CD14-positive monocyte (primary cell): ENCODE results near the gene MAPK4. TPM values are rescaled to one million over a fixed set of nuclear protein-coding genes. Genes with fewer than 3 reads are reported as not detected.

Experiments used
- DNase-seq, 3 donors: peaks; one replicate each; pipeline ENCODE4 v3.0.0-alpha.2; 2011 to 2022
- H2AFZ ChIP-seq: 2 replicates; pipeline ENCODE4 v1.6.0; 2012; ENCODE audit warnings: mild to moderate bottlenecking, low read depth, low read length, inconsistent platforms; ENCODE audit not compliant: insufficient read depth, poor library complexity, severe bottlenecking
- H3K27ac ChIP-seq, 2 donors: 1 replicate in 1 of 2; 2 replicates in 1 of 2; pipeline ENCODE4 v1.5.1; 2012 to 2013; ENCODE audit warnings: low read length in 2 of 2, control low read depth in 1 of 2, inconsistent platforms in 1 of 2, low read depth in 1 of 2, mild to moderate bottlenecking in 1 of 2
- H3K27me3 ChIP-seq, 2 donors: one replicate each; pipeline versions ENCODE4 v1.6.0 to v1.6.1; 2011 to 2013; ENCODE audit warnings: low read length in 2 of 2; ENCODE audit not compliant: control insufficient read depth in 2 of 2, insufficient read depth in 2 of 2
- H3K36me3 ChIP-seq, 2 donors: replicated peaks in 1 of 2; 1 replicate in 1 of 2; 2 replicates in 1 of 2; pipeline versions ENCODE4 v1.5.1 to v1.6.1; 2012 to 2013; ENCODE audit warnings: low read length in 2 of 2, control low read depth in 1 of 2, inconsistent platforms in 1 of 2, mild to moderate bottlenecking in 1 of 2; ENCODE audit not compliant: insufficient read depth in 2 of 2, control insufficient read depth in 1 of 2
- H3K4me1 ChIP-seq, 2 donors: 1 replicate in 1 of 2; 2 replicates in 1 of 2; pipeline versions ENCODE4 v1.5.1 to v1.6.1; 2012 to 2013; ENCODE audit warnings: low read length in 2 of 2, control low read depth in 1 of 2, inconsistent platforms in 1 of 2, mild to moderate bottlenecking in 1 of 2, moderate library complexity in 1 of 2; ENCODE audit not compliant: insufficient read depth in 2 of 2, control insufficient read depth in 1 of 2
- H3K4me2 ChIP-seq: replicated peaks from 2 replicates; pipeline ENCODE3; 2012; ENCODE audit warnings: low read length, moderate library complexity, mild to moderate bottlenecking; ENCODE audit not compliant: poor library complexity, severe bottlenecking; ENCODE audit errors: extremely low read depth
- H3K4me3 ChIP-seq, 3 experiments: fragments of 200-600 bp in 1 of 3; sonication (generic) in 1 of 3; replicated peaks in 1 of 3; 1 replicate in 2 of 3; 2 replicates in 1 of 3; pipeline ENCODE4 v1.5.1; 2011 to 2013; ENCODE audit warnings: low read length in 3 of 3, mild to moderate bottlenecking in 3 of 3, control low read depth in 2 of 3, low read depth in 2 of 3, inconsistent platforms in 1 of 3, moderate library complexity in 1 of 3
- H3K79me2 ChIP-seq: 2 replicates; pipeline ENCODE4 v1.6.0; 2012; ENCODE audit warnings: mild to moderate bottlenecking, control low read depth, inconsistent platforms, low read length, moderate library complexity; ENCODE audit not compliant: insufficient read depth
- H3K9ac ChIP-seq: 2 replicates; pipeline ENCODE4 v1.6.0; 2017; ENCODE audit warnings: low read length, mild to moderate bottlenecking; ENCODE audit not compliant: insufficient read depth, poor library complexity, severe bottlenecking
- H3K9me3 ChIP-seq, 2 donors: replicated peaks in 1 of 2; 1 replicate in 1 of 2; 2 replicates in 1 of 2; pipeline versions ENCODE4 v1.5.1 to v1.6.1; 2012 to 2013; ENCODE audit warnings: low read length in 2 of 2, control low read depth in 1 of 2; ENCODE audit not compliant: control insufficient read depth in 1 of 2, insufficient read depth in 1 of 2
- H4K20me1 ChIP-seq: 2 replicates; pipeline ENCODE4 v1.6.0; 2012; ENCODE audit warnings: mild to moderate bottlenecking, low read length, control low read depth, moderate library complexity; ENCODE audit not compliant: insufficient read depth
- H3K27ac Mint-ChIP-seq, 7 donors: one replicate each; pipeline ENCODE4 v1.8.0; 2020; ENCODE audit warnings: mild to moderate bottlenecking in 7 of 7, mixed read lengths in 7 of 7, moderate library complexity in 6 of 7, inconsistent platforms in 2 of 7
- H3K27me3 Mint-ChIP-seq, 3 donors: one replicate each; pipeline ENCODE4 v1.8.0; 2021 to 2022; ENCODE audit warnings: low read depth in 3 of 3, mild to moderate bottlenecking in 3 of 3, mixed read lengths in 3 of 3, moderate library complexity in 3 of 3, inconsistent platforms in 1 of 3
- H3K36me3 Mint-ChIP-seq, 2 donors: one replicate each; pipeline ENCODE4 v1.8.0; 2020; ENCODE audit warnings: mixed read lengths in 2 of 2, inconsistent platforms in 1 of 2, mild to moderate bottlenecking in 1 of 2
- H3K4me1 Mint-ChIP-seq: one replicate; pipeline ENCODE4 v1.8.0; 2020; ENCODE audit warnings: mild to moderate bottlenecking, mixed read lengths
- H3K4me3 Mint-ChIP-seq, 2 donors: one replicate each; pipeline ENCODE4 v1.8.0; 2020; ENCODE audit warnings: mild to moderate bottlenecking in 2 of 2, mixed read lengths in 2 of 2, moderate library complexity in 1 of 2
- H3K9me3 Mint-ChIP-seq, 7 donors: one replicate each; pipeline ENCODE4 v1.8.0; 2020 to 2022; ENCODE audit warnings: mixed read lengths in 7 of 7, mild to moderate bottlenecking in 6 of 7, moderate library complexity in 6 of 7, inconsistent platforms in 2 of 7
- CTCF ChIP-seq: fragments of 200-600 bp; IDR thresholded peaks from one replicate; pipeline ENCODE4 v1.8.0; 2022; ENCODE audit warnings: antibody characterized with exemption, mild to moderate bottlenecking
- WGBS: methylation state at CpG from one replicate; pipeline ENCODE4 v1.1.5; 2013; ENCODE audit warnings: missing lambda C conversion rate; ENCODE audit not compliant: insufficient coverage; 5-methylcytosine and 5-hydroxymethylcytosine counted together
- intact Hi-C, 2 donors: fragments of 100-400 bp; cut with micrococcal nuclease; formaldehyde crosslinking; loops; one replicate each; pipeline versions ENCODE4 v1.15.0 to v1.15.1; 2023
- polyA plus RNA-seq, 3 donors: library from polyadenylated mRNA; depleted of rRNA in 1 of 3; unstranded in 2 of 3; stranded (reverse) in 1 of 3; fragments of 300-500 nt in 2 of 3; fragments of >200 nt in 1 of 3; fragmentation: Illumina TruSeq in 2 of 3; gene quantifications; 1 replicate in 2 of 3; 2 replicates in 1 of 3; pipeline ENCODE4 v1.2.3, GENCODE V29; 2012 to 2021

Gene MAPK4
- polyA plus RNA-seq, 3 donors = not detected

DNA sequence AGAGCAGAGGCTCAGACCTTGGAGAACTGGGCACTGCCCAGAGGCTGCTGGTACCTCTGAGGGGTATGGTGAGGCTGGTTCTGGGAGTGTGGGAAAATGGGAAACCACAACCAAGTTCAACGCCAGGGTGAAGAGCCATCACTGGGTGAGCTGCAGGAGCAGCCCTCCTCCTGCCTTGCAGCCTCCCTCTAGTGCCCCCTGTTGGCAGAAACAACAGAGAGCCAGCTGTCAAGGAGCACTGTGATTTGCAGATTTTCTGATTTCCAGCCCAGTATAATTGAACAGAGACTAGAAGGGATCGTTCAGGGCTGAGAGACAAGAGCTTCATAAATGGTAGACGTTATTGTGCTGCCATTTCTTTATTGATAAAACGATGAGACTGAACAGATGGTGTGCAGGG lies 50.5 kb downstream of the MAPK4 start:
- Histone ChIP-seq H4K20me1 (no peaks in the 10 kb centered on the region), H3K27ac (no peak overlapping the region), H3K79me2 (no peaks in the 10 kb centered on the region), H3K4me1 (no peaks in the 10 kb centered on the region), H3K9ac (no peak overlapping the region), H2AFZ (no peak overlapping the region), H3K4me3 (no peak overlapping the region), H3K36me3 (no peaks in the 10 kb centered on the region), H3K9me3 (peaks cover 6 to 9% of the 10 kb centered on the region in 2 donors), H3K27me3 (no peaks in the 10 kb centered on the region), H3K4me2 (no peak overlapping the region)
- no peak for TF ChIP-seq CTCF
- no peak for DNase-seq
- intact Hi-C loops = no loop called here
- no peak overlapping the region for H3K27ac Mint-ChIP-seq
- H3K4me1 Mint-ChIP-seq = no peaks in the 10 kb centered on the region
- peaks cover 0 to 7% (median 5%) of the 10 kb centered on the region in 3 donors for H3K27me3 Mint-ChIP-seq
- peaks cover 0 to 18% (median 3%) of the 10 kb centered on the region in 7 donors for H3K9me3 Mint-ChIP-seq
- no peak overlapping the region for H3K4me3 Mint-ChIP-seq
- 91% methylated on average over 4 of the region's 4 CpGs for WGBS
- H3K36me3 Mint-ChIP-seq = no peaks in the 10 kb centered on the region

GRCh38 chr18:50611529-50611941 lies 51.6 kb downstream of the MAPK4 start:
- WGBS = 100% methylated on average over 4 of the region's 5 CpGs
- H3K27ac Mint-ChIP-seq = no peak overlapping the region
- peaks cover 0 to 7% (median 6%) of the 10 kb centered on the region in 3 donors for H3K27me3 Mint-ChIP-seq
- Histone ChIP-seq H3K4me1 (no peaks in the 10 kb centered on the region), H2AFZ (no peak overlapping the region), H3K36me3 (no peaks in the 10 kb centered on the region), H3K4me2 (no peak overlapping the region), H3K9me3 (peaks cover 6 to 9% of the 10 kb centered on the region in 2 donors), H3K9ac (no peak overlapping the region), H3K79me2 (no peaks in the 10 kb centered on the region), H4K20me1 (no peaks in the 10 kb centered on the region), H3K27ac (no peak overlapping the region), H3K27me3 (no peaks in the 10 kb centered on the region), H3K4me3 (no peak overlapping the region)
- no peaks in the 10 kb centered on the region for H3K36me3 Mint-ChIP-seq
- DNase-seq = no peak
- H3K4me1 Mint-ChIP-seq = no peaks in the 10 kb centered on the region
- H3K9me3 Mint-ChIP-seq = peaks cover 0 to 18% (median 6%) of the 10 kb centered on the region in 7 donors
- no peak overlapping the region for H3K4me3 Mint-ChIP-seq
- TF ChIP-seq CTCF = no peak
- intact Hi-C loops = no loop called here
